Measurements from ENCODE around the gene QRICH2.

DNA sequence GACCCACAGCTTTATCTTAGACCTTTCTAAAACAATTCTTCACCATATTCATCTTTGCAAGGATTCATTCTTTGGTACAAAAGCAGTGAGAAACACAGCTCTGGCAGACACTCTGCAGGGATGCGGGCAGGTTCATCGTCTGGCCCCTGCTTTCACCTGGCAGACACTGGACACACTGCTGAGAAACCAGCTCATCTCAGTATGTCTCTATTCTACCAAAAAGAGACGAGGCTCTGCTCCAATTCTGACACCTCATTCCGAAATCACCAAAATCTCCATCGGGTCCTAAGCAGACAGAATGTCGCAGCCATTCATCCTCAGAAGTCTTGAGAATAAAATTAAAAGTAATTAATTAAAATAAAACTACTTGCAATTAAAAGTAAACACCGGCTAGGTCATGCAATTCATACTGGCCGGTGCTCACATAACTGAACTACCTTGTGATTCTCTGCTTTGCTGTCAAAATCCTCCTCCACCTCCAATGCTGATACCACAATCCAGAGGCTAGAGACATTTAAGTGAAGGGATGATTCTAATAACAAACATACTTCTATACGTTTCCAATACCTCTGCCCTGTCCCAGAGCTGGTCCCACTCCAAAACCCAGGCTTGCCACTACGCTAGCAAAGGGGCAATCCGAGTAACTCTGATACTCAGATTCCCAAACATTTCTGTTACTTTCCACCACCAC lies 69.1 kb downstream of the QRICH2 start:
- TF ChIP-seq EZH2 (IDR thresholded peaks at IDR 0.05) (no peak), EZH2phosphoT487 (IDR thresholded peaks at IDR 0.05) (no peak)
- TF ChIP-seq, protein P1, sequence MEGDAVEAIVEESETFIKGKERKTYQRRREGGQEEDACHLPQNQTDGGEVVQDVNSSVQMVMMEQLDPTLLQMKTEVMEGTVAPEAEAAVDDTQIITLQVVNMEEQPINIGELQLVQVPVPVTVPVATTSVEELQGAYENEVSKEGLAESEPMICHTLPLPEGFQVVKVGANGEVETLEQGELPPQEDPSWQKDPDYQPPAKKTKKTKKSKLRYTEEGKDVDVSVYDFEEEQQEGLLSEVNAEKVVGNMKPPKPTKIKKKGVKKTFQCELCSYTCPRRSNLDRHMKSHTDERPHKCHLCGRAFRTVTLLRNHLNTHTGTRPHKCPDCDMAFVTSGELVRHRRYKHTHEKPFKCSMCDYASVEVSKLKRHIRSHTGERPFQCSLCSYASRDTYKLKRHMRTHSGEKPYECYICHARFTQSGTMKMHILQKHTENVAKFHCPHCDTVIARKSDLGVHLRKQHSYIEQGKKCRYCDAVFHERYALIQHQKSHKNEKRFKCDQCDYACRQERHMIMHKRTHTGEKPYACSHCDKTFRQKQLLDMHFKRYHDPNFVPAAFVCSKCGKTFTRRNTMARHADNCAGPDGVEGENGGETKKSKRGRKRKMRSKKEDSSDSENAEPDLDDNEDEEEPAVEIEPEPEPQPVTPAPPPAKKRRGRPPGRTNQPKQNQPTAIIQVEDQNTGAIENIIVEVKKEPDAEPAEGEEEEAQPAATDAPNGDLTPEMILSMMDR (IDR thresholded peaks at IDR 0.05) = no peak
